Activated CD4-positive, alpha-beta T cell treated with anti-CD3 and anti-CD28 coated beads, Interleukin-2, amount 50 U/mL, for 1 hour (primary cell): ENCODE measurements around the gene SYNJ1.
"Not testable (repeated sequence)": the region's sequence is repeated elsewhere in the genome, so short reads cannot be mapped to it uniquely, and the experiment has no call there.

Source experiments
- DNase-seq: peaks from one replicate; pipeline ENCODE4 v3.0.0-alpha.2; 2020

The SYNJ1 gene

DNA sequence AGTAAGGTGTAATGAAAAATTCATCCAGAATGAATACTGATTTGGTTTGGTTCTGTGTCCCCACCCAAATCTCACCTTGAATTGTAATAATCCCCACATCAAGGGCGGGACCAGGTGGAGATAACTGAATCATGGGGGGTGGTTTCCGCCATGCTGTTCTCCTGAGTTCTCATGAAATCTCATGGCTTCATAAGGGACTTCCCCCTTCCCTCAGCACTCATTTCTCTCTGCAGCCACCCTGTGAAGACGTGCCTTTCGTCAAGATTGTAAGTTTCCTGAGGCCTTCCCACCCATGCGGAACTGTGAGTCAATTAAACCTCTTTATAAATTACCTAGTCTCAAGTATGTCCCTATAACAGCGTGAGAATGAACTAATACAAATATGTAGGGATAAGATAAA lies 5.5 kb upstream of the SYNJ1 start:
- DNase-seq = no peak

DNA sequence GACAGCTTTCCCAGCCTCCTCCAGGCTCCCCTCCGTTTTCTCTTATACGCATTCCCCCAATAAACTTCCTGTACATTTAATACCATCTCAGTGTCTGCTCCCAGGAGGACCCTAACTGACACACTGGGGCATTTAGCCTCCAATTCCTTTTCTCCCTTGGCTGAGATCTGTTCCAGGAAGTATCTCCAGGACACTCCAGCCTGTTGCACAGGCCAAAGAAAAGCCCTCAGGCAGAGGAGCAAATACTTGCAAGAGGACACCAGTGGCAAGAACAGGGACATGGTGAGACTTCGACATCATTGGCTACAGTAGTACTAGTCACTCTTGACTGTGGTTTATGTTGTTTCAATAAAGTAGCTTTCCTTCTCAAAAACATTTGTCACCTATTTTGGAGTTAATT lies 4.7 kb upstream of the SYNJ1 start:
- DNase-seq = no peak

GRCh38 chr21:32728848-32729247 lies 1.0 kb upstream of the SYNJ1 start:
- DNase-seq = no peak

GRCh38 chr21:32728456-32728839 lies 635 bp upstream of the SYNJ1 start:
- no peak for DNase-seq

- peak; percentile 6 for DNase-seq
Measured at GRCh38 chr21:32726839-32727686, 750 bp downstream of the SYNJ1 start.

DNA sequence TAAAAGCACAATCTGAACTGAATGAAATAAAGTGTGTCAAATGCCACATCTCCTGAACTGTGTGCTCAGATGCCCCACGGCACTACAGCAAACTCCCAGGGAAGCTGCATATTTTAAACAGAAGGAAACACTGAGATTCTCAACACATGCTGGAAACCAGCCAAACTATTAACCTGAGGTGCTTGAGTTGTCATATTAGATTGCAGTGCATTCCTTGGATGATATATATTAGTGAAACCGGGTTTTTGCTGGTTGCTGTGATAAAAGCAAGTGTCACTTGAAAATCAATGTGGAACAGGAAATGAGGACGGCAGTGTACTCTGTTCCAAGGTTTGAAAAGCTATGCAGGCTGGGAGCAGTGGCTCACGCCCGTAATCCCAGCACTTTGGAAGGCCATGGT lies 8.7 kb downstream of the SYNJ1 start:
- no peak for DNase-seq

DNA sequence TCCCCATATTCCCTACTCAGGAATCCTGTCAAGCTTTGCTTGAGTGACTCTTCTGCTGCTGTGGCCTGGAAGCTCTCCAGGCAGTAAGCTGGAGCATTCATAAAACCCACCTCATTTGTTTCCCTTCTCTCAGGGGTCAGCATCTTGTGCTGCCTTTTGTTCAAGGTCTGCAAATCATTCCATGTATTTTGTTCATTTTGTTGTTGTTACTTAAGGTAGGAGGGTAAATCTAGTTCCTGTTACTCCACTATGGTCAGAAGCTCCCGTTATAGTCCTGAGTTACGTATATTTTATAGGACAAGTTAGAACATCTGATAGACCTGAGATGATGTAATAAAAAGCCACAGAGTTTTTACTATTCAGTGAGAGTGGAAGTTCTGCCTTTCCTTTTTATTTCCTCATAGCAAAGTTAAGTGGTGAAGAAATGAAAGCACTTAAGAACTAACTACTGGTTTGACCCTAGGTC lies 9.9 kb downstream of the SYNJ1 start:
- DNase-seq = no peak

GRCh38 chr21:32716486-32716885 lies 11.3 kb downstream of the SYNJ1 start:
- DNase-seq = no peak

DNA sequence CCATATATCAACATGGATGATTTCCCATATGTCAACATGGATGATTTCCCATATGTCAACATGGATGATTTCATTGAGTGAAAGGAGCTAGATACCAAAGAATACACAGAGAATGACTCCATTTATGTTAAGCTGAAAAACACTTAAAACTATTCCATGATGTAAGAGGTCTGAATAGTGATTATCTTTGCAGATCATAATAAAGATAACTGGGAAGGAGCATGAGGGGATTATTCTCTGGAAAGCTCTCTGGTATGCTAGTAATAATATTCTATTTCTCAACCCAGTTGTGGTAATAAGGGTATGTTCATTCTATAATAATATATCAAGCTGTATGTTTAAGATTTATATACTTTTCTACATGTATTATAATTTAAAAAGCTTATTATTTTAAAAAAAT lies 14.1 kb downstream of the SYNJ1 start:
- DNase-seq = no peak

- DNase-seq = no peak
Measured at GRCh38 chr21:32712641-32713040, 15.2 kb downstream of the SYNJ1 start.

GRCh38 chr21:32712043-32712442 lies 15.8 kb downstream of the SYNJ1 start:
- DNase-seq = no peak

- no peak for DNase-seq
Measured at GRCh38 chr21:32710987-32711386, 16.8 kb downstream of the SYNJ1 start.

DNA sequence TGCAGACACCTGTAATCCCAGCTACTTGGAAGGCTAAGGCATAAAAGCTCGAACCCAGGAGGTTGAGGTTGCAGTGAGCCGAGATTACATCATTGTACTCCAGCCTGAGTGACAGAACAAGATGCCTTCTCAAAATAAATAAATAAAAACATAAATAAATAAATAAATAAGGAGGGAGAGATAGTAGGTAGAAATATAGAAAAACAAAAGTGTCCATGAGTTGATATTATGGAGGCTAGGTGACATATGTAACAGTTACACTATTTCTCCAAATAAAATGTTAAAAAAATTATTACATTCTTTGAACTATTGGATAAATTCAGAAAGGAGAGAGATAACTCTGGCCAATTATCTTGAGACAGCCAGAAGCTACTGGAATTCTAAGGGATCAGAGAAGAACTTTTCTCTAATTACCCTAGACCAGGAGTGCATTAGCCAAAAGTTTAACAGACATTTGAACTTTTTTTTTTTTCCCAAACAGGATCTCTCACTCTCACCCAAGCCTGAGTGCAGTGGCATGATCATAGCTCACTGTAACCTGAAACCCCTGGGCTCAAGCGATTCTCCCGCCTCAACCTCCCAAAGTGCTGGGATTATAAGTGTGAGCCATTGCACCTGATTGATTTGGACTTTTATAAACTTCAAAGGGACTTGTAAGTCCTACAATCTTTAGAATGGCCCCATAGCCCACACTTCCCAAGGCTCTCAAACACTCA lies 17.6 kb downstream of the SYNJ1 start:
- DNase-seq = no peak

GRCh38 chr21:32708069-32708468 lies 19.7 kb downstream of the SYNJ1 start:
- no peak for DNase-seq

DNA sequence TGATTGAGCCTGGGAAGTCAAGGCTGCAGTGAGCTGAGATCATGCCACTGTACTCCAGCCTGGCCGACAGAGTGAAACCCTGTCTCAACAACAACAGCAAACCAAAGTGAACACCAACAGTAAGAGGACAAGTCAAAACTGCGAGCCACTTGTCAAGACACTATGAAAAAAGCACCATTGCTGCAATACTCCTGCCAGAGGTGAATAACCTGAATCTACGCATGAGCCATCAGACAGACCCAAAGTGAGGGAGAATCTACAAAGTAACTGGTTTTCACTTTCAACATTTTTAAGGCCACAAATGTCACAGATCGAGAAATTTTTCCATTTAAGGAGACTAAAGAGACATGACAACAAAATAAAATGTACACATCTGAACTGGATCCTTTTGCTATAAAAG lies 21.9 kb downstream of the SYNJ1 start:
- DNase-seq = no peak

- DNase-seq = no peak
Measured at GRCh38 chr21:32705139-32705538, 22.7 kb downstream of the SYNJ1 start.

- DNase-seq = no peak
Measured at GRCh38 chr21:32702702-32703101, 25.1 kb downstream of the SYNJ1 start.

- DNase-seq = no peak
Measured at GRCh38 chr21:32698971-32699693, 28.7 kb downstream of the SYNJ1 start.

DNA sequence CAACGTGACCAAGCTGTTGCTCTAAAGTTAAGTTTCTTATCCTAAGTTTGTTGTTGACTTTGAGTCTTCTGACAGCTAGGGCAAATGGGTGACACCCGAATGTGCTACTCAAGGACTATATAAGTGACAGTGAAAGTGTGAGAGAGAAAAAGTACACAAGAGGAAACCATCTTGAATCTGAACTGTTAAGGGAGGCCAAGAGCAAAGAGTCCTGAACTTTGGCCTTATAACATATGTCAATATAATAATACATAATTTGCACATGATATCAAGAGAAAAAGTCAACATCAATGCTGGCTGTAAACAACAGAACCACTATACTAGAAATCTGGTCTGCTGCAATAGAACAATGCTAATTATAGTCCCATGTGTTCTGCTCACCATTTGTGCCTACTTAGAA lies 29.5 kb downstream of the SYNJ1 start:
- DNase-seq = no peak

DNA sequence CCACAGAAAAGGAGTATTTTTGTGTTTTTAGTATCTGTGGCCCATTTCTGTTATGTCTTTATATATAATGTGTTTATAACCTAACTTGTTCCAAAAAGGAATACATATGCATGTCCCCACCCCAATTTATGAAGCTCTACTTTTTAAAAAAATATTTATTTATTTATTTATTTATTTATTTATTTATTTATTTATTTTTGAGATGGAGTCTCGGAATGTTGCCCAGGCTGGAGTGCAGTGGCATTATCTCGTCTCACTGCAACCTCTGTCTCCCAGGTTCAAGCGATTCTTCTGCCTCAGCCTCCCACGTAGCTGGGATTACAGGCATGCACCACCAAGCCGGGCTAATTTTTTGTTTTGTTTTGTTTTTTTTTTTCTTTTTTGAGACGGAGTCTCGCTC lies 32.3 kb downstream of the SYNJ1 start:
- DNase-seq = not testable (repeated sequence)

GRCh38 chr21:32693581-32693980 lies 34.2 kb downstream of the SYNJ1 start:
- no peak for DNase-seq

GRCh38 chr21:32690085-32690484 lies 37.7 kb downstream of the SYNJ1 start:
- no peak for DNase-seq

- DNase-seq = no peak
Measured at GRCh38 chr21:32687643-32688345, 40.0 kb downstream of the SYNJ1 start.
